DOHH2 (cell line): ENCODE results near the gene MLH3.

ENCODE experiments used
- CTCF ChIP-seq: fragments of 200-600 bp; sonication (generic); IDR thresholded peaks from one replicate; pipeline ENCODE4 v1.5.1; 2014; ENCODE audit warnings: antibody characterized with exemption, mild to moderate bottlenecking, low read depth, low read length; ENCODE audit not compliant: poor library complexity, severe bottlenecking
- EZH2phosphoT487 ChIP-seq: fragments of 200-600 bp; sonication (generic); IDR thresholded peaks from 2 replicates; pipeline ENCODE4 v1.6.1; 2017; ENCODE audit warnings: borderline replicate concordance, mild to moderate bottlenecking, antibody characterized with exemption, low read length, moderate library complexity, mixed read lengths

GRCh38 chr14:75084513-75084912, 33.2 kb upstream of the MLH3 start:
- no peak for TF ChIP-seq CTCF
- TF ChIP-seq EZH2phosphoT487 = no peak
